ENCODE measurements around the gene LRG1.

Gene LRG1

GRCh38 chr19:4508698-4509097 lies 31.1 kb downstream of the LRG1 start:
- DNase-seq (ENCODE audit: low read depth), result no peak

GRCh38 chr19:4507804-4508203 lies 32.0 kb downstream of the LRG1 start:
- DNase-seq (ENCODE audit: low read depth), result no peak

- no peak for DNase-seq (ENCODE audit: low read depth)
Measured at GRCh38 chr19:4507150-4507452, 32.7 kb downstream of the LRG1 start.

- peak; percentile 82 for DNase-seq (ENCODE audit: low read depth)
Measured at GRCh38 chr19:4506449-4507149, 33.2 kb downstream of the LRG1 start.

- no peak for DNase-seq (ENCODE audit: low read depth)
Measured at GRCh38 chr19:4505570-4506448, 34.0 kb downstream of the LRG1 start.

- DNase-seq (ENCODE audit: low read depth), result peak; percentile 22
Measured at GRCh38 chr19:4504891-4505569, 34.8 kb downstream of the LRG1 start.

- no peak for DNase-seq (ENCODE audit: low read depth)
Measured at GRCh38 chr19:4504297-4504701, 35.5 kb downstream of the LRG1 start.

- DNase-seq (ENCODE audit: low read depth), result no peak
Measured at GRCh38 chr19:4503825-4504170, 36.0 kb downstream of the LRG1 start.

GRCh38 chr19:4503132-4503824 lies 36.6 kb downstream of the LRG1 start:
- DNase-seq (ENCODE audit: low read depth), result no peak

GRCh38 chr19:4502282-4503131 lies 37.3 kb downstream of the LRG1 start:
- no peak for DNase-seq (ENCODE audit: low read depth)

- DNase-seq (ENCODE audit: low read depth), result no peak
Measured at GRCh38 chr19:4501691-4502090, 38.1 kb downstream of the LRG1 start.

- no peak for DNase-seq (ENCODE audit: low read depth)
Measured at GRCh38 chr19:4500841-4501591, 38.8 kb downstream of the LRG1 start.

GRCh38 chr19:4499855-4500254 lies 40.0 kb downstream of the LRG1 start:
- no peak for DNase-seq (ENCODE audit: low read depth)

- no peak for DNase-seq (ENCODE audit: low read depth)
Measured at GRCh38 chr19:4499318-4499717, 40.5 kb downstream of the LRG1 start.

- DNase-seq (ENCODE audit: low read depth), result no peak
Measured at GRCh38 chr19:4498694-4499093, 41.1 kb downstream of the LRG1 start.

GRCh38 chr19:4497770-4498389 lies 42.0 kb downstream of the LRG1 start:
- DNase-seq (ENCODE audit: low read depth), result no peak

GRCh38 chr19:4496304-4496703 lies 43.5 kb downstream of the LRG1 start:
- no peak for DNase-seq (ENCODE audit: low read depth)

GRCh38 chr19:4495471-4495870 lies 44.4 kb downstream of the LRG1 start:
- DNase-seq (ENCODE audit: low read depth), result no peak

GRCh38 chr19:4494691-4495064 lies 45.2 kb downstream of the LRG1 start:
- DNase-seq (ENCODE audit: low read depth), result no peak

GRCh38 chr19:4493929-4494690 lies 45.7 kb downstream of the LRG1 start:
- DNase-seq (ENCODE audit: low read depth), result no peak
